Measurements from ENCODE around the gene MRPL53. TPM values are rescaled to one million over a fixed set of nuclear protein-coding genes. Genes with fewer than 3 reads are reported as not detected.

Gene MRPL53
- total and polyA plus RNA-seq, 2 of the 8 experiments (the other 6 are each of a cell fraction or from before 2014, with no cell fraction given), result 36.6 to 46.3 TPM

DNA sequence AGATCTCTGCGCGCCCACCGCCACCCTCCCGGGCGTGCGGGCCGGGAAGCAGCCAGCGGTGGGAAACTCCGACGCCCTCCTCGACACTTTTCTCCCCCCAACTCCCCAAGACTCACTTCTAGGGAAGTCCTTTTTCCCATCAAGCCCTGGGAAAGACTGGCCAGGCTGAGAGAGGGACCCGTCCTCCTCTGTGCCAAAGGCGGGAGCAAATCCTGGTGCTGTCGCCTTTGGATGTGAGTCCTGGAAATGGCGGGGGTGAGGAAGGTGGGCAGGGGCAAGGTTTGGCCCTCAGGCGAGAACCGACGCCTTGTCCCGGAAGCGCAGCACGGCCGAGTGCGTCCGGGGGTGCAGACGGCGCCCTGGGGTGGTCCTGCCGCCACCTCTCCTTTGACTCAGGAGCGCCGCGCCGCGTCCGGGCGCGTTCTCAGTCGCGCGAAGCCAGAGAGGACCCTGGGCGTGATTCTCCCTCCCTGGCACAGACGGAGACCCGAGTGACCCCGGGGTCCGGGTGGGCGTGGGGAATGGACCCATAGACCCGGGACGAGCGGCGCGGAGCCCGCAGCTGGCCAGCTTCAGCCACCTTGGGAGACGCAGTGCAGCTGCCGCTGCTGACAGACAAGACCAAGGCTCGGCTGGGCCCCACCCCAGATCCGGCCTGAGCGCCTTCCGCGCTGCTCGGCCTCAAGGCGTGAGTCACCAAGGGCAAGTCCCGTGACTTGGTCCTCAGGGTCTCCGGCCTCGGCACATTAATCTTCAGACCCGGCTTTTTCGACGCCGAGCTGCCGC is 30.4 kb upstream of the MRPL53 start (continued):
- TF ChIP-seq HDAC2 (IDR thresholded peaks at IDR 0.05; ENCODE audit: borderline replicate concordance in 1 of 2, low read depth in 2 of 2, low read length in 2 of 2) (peak in 1 of 2 experiments; percentile 46; a peak in 1 of 4 replicates), SIX5 (IDR thresholded peaks at IDR 0.05; ENCODE audit: low read depth, low read length) (no peak), NRF1 (IDR thresholded peaks at IDR 0.05; ENCODE audit: low read depth, low read length) (no peak), CTBP2 (IDR thresholded peaks at IDR 0.05; ENCODE audit: borderline replicate concordance, insufficient read depth, insufficient read length, low read length) (peak; percentile 24), CHD1 (IDR thresholded peaks at IDR 0.05; ENCODE audit: low read depth, low read length) (no peak), SIRT6 (IDR thresholded peaks at IDR 0.05; ENCODE audit: low read length) (no peak), E2F6 (IDR thresholded peaks at IDR 0.05) (peak; percentile 56), BRCA1 (IDR thresholded peaks at IDR 0.05; ENCODE audit: low read depth, low read length) (no peak), ZNF274 (IDR thresholded peaks at IDR 0.05; ENCODE audit: borderline replicate concordance, extremely low read depth, low read length) (no peak), TAF7 (optimal IDR thresholded peaks at IDR 0.05; ENCODE audit: borderline replicate concordance, low read depth, low read length) (no peak)
